Colonic mucosa (tissue), 4 donors: ENCODE data around the gene FAM53A. TPM values are rescaled to one million over a fixed set of nuclear protein-coding genes. Genes with fewer than 3 reads are reported as not detected.

Experiments
- DNase-seq: peaks from one replicate; pipeline ENCODE4 v3.0.0-alpha.2; 2020
- H3K27ac ChIP-seq: fragments of 200-600 bp; one replicate; pipeline ENCODE4 v1.8.0; 2021
- H3K27me3 ChIP-seq: fragments of 200-600 bp; one replicate; pipeline ENCODE4 v1.8.0; 2021
- H3K36me3 ChIP-seq: fragments of 200-600 bp; one replicate; pipeline ENCODE4 v1.8.0; 2021
- H3K4me1 ChIP-seq: fragments of 200-600 bp; one replicate; pipeline ENCODE4 v1.8.0; 2021; ENCODE audit warnings: mild to moderate bottlenecking
- H3K4me3 ChIP-seq: fragments of 200-600 bp; one replicate; pipeline ENCODE4 v1.8.0; 2021
- H3K9ac ChIP-seq, 2 donors: one replicate each; pipeline ENCODE4 v1.7.0; 2013; ENCODE audit warnings: control low read depth in 2 of 2, low read depth in 2 of 2, low read length in 2 of 2
- H3K9me3 ChIP-seq: fragments of 200-600 bp; one replicate; pipeline ENCODE4 v1.8.0; 2021
- CTCF ChIP-seq: fragments of 200-600 bp; IDR thresholded peaks from one replicate; pipeline ENCODE4 v1.8.0; 2022; ENCODE audit warnings: antibody characterized with exemption, mild to moderate bottlenecking
- intact Hi-C: fragments of 100-400 bp; cut with DNase I; formaldehyde crosslinking; loops from one replicate; pipeline ENCODE4 v1.14.1; 2022
- total RNA-seq, 2 donors: library from RNA; stranded (reverse); fragmentation: NEBNext Ultra II Directional in 1 of 2; extraction: Animal tissue kit (Norgen Biotek cat#: 25700) in 1 of 2; gene quantifications; one replicate each; pipeline ENCODE4 v1.2.1, GENCODE V29; 2021
- donor health status: healthy.
- donor health status: DM: no; HTN: no; CAD: no.
- donor health status: DM: no; HTN: no; CAD: no.

FAM53A gene
- total RNA-seq, 2 donors from 2014 or later = 0.86 to 1.5 TPM

GRCh38 chr4:1656132-1656531 lies 28.0 kb downstream of the FAM53A start:
- no peaks in the 10 kb centered on the region for H3K4me1 ChIP-seq
- intact Hi-C loops = no loop called here
- H3K4me3 ChIP-seq = no peak overlapping the region
- H3K36me3 ChIP-seq = no peaks in the 10 kb centered on the region
- no peaks in the 10 kb centered on the region for H3K27me3 ChIP-seq
- no peaks in the 10 kb centered on the region for H3K9me3 ChIP-seq
- H3K9ac ChIP-seq = no peak overlapping the region
- TF ChIP-seq CTCF = no peak
- no peak overlapping the region for H3K27ac ChIP-seq
- DNase-seq = no peak

GRCh38 chr4:1655676-1656075 lies 28.4 kb downstream of the FAM53A start:
- Histone ChIP-seq H3K27ac (no peak overlapping the region), H3K9me3 (no peaks in the 10 kb centered on the region), H3K9ac (no peak overlapping the region), H3K4me3 (no peak overlapping the region), H3K4me1 (no peaks in the 10 kb centered on the region), H3K27me3 (no peaks in the 10 kb centered on the region), H3K36me3 (no peaks in the 10 kb centered on the region)
- no peak for DNase-seq
- TF ChIP-seq CTCF = no peak
- intact Hi-C loops = no loop called here

GRCh38 chr4:1655081-1655480 lies 29.0 kb downstream of the FAM53A start:
- TF ChIP-seq CTCF = no peak
- Histone ChIP-seq H3K9ac (no peak overlapping the region), H3K27ac (no peak overlapping the region), H3K4me1 (no peaks in the 10 kb centered on the region), H3K9me3 (no peaks in the 10 kb centered on the region), H3K4me3 (no peak overlapping the region), H3K27me3 (no peaks in the 10 kb centered on the region), H3K36me3 (no peaks in the 10 kb centered on the region)
- no peak for DNase-seq
- intact Hi-C loops = no loop called here

GRCh38 chr4:1654216-1654955 lies 29.7 kb downstream of the FAM53A start:
- Histone ChIP-seq H3K4me3 (no peak overlapping the region), H3K36me3 (no peaks in the 10 kb centered on the region), H3K27me3 (no peaks in the 10 kb centered on the region), H3K4me1 (no peaks in the 10 kb centered on the region), H3K9ac (no peak overlapping the region), H3K9me3 (no peaks in the 10 kb centered on the region), H3K27ac (no peak overlapping the region)
- no peak for TF ChIP-seq CTCF
- intact Hi-C loops = no loop called here
- no peak for DNase-seq

- DNase-seq = no peak
- H3K27ac ChIP-seq = no peak overlapping the region
- intact Hi-C loops = no loop called here
Measured at GRCh38 chr4:1653776-1654175, 30.3 kb downstream of the FAM53A start.

More at GRCh38 chr4:1653776-1654175, 30.3 kb downstream of the FAM53A start:
- Histone ChIP-seq H3K9me3 (no peaks in the 10 kb centered on the region), H3K9ac (no peak overlapping the region), H3K4me1 (no peaks in the 10 kb centered on the region), H3K36me3 (no peaks in the 10 kb centered on the region), H3K4me3 (no peak overlapping the region), H3K27me3 (no peaks in the 10 kb centered on the region)
- TF ChIP-seq CTCF = no peak
